NCI-H146 (cell line): ENCODE data around the gene SCTR.
A peak's percentile ranks its signal among the peaks of the same experiment; 100 is the strongest.

Experiments
- DNase-seq: peaks from one replicate; lab custom pipeline; 2025; lab: John Stamatoyannopoulos, UW

The SCTR gene

GRCh38 chr2:119442850-119443249 is 81.4 kb downstream of the SCTR start:
- no peak for DNase-seq

GRCh38 chr2:119442226-119442619 is 82.1 kb downstream of the SCTR start:
- no peak for DNase-seq

- DNase-seq, result peak; percentile 5
These were observed 82.7 kb downstream of the SCTR start for GRCh38 chr2:119441376-119442225.

- no peak for DNase-seq
These were observed 83.4 kb downstream of the SCTR start for GRCh38 chr2:119440873-119441272.

GRCh38 chr2:119440501-119440870 is 83.8 kb downstream of the SCTR start:
- no peak for DNase-seq

- DNase-seq, result no peak
These were observed 84.4 kb downstream of the SCTR start for GRCh38 chr2:119439574-119440500.

GRCh38 chr2:119438726-119439284 is 85.5 kb downstream of the SCTR start:
- DNase-seq, result no peak

GRCh38 chr2:119438128-119438656 is 86.1 kb downstream of the SCTR start:
- no peak for DNase-seq

GRCh38 chr2:119436993-119437772 is 87.1 kb downstream of the SCTR start:
- DNase-seq, result no peak

GRCh38 chr2:119435953-119436297 is 88.4 kb downstream of the SCTR start:
- no peak for DNase-seq

GRCh38 chr2:119435081-119435952 is 89.0 kb downstream of the SCTR start:
- DNase-seq, result no peak

- no peak for DNase-seq
These were observed 89.6 kb downstream of the SCTR start for GRCh38 chr2:119434664-119435063.

- no peak for DNase-seq
These were observed 90.5 kb downstream of the SCTR start for GRCh38 chr2:119433636-119434327.

GRCh38 chr2:119432851-119433522 is 91.3 kb downstream of the SCTR start:
- DNase-seq, result no peak

GRCh38 chr2:119431976-119432850 is 92.1 kb downstream of the SCTR start:
- no peak for DNase-seq

GRCh38 chr2:119431155-119431975 is 92.9 kb downstream of the SCTR start, which contains the start of gene TMEM37:
TMEM37 (plus strand) TSS chr2:119431854; CDS start chr2:119431904, 50 bp downstream.
- peak; percentile 63 for DNase-seq

GRCh38 chr2:119430023-119430498 is 94.2 kb downstream of the SCTR start:
- DNase-seq, result no peak
